Activated CD8-positive, alpha-beta T cell treated with anti-CD3 and anti-CD28 coated beads for 36 hours (primary cell): ENCODE measurements around the gene TAF4. TPM values are rescaled to one million over a fixed set of nuclear protein-coding genes. Genes with fewer than 3 reads are reported as not detected.

ENCODE experiments used
- ATAC-seq: fragments of 200-7000 bp; cut with Tn5 transposase; one replicate; pipeline ENCODE4 v1.10.0; 2021; ENCODE audit warnings: mild to moderate bottlenecking, moderate library complexity
- CTCF ChIA-PET: fragments of 350-600 bp; sonication (Branson Sonifier 250); formaldehyde crosslinking; loops from one replicate; lab custom pipeline; 2021; ENCODE audit warnings: antibody characterized with exemption; lab: Charles Lee
- POLR2A ChIA-PET: fragments of 350-600 bp; sonication (Branson Sonifier 250); formaldehyde crosslinking; loops from one replicate; lab custom pipeline; 2021; ENCODE audit warnings: antibody characterized with exemption; lab: Charles Lee
- DNase-seq: peaks from one replicate; pipeline ENCODE4 v3.0.0-alpha.2; 2020
- H3K27ac Mint-ChIP-seq: one replicate; pipeline ENCODE4 v1.8.0; 2021; ENCODE audit warnings: mild to moderate bottlenecking, mixed read lengths
- H3K27me3 Mint-ChIP-seq: one replicate; pipeline ENCODE4 v1.8.0; 2021; ENCODE audit warnings: mixed read lengths
- H3K36me3 Mint-ChIP-seq: one replicate; pipeline ENCODE4 v1.8.0; 2021; ENCODE audit warnings: low read depth, mixed read lengths
- H3K4me1 Mint-ChIP-seq: one replicate; pipeline ENCODE4 v1.8.0; 2021; ENCODE audit warnings: low read depth, mixed read lengths
- H3K4me3 Mint-ChIP-seq: one replicate; pipeline ENCODE4 v1.8.0; 2021; ENCODE audit warnings: mild to moderate bottlenecking, moderate library complexity, mixed read lengths
- H3K9me3 Mint-ChIP-seq: one replicate; pipeline ENCODE4 v1.8.0; 2021; ENCODE audit warnings: mixed read lengths
- CTCF ChIP-seq: fragments of 200-600 bp; IDR thresholded peaks from one replicate; pipeline ENCODE4 v1.8.0; 2022; ENCODE audit warnings: antibody characterized with exemption, mild to moderate bottlenecking
- intact Hi-C: fragments of 100-400 bp; cut with micrococcal nuclease; formaldehyde crosslinking; loops from one replicate; pipeline ENCODE4 v1.10.0; 2022
- total RNA-seq, 2 experiments: library from RNA; stranded (reverse); gene quantifications; one replicate each; pipeline ENCODE4 v1.2.3, GENCODE V29; 2021

The TAF4 gene
- total RNA-seq, 2 experiments from 2014 or later: 14.1 to 15.9 TPM

GRCh38 chr20:62049342-62050165 is 16.1 kb downstream of the TAF4 start:
- intact Hi-C loops: no loop called here
- no peak overlapping the region for H3K27ac Mint-ChIP-seq
- TF ChIP-seq CTCF: no peak
- H3K36me3 Mint-ChIP-seq: no peaks in the 10 kb centered on the region
- POLR2A ChIA-PET: no interaction called here
- H3K4me1 Mint-ChIP-seq: peaks cover 62% of the 10 kb centered on the region
- H3K27me3 Mint-ChIP-seq: no peaks in the 10 kb centered on the region
- H3K9me3 Mint-ChIP-seq: no peaks in the 10 kb centered on the region
- CTCF ChIA-PET: no interaction called here
- DNase-seq: no peak
- H3K4me3 Mint-ChIP-seq: no peak overlapping the region
- no peak for ATAC-seq

DNA sequence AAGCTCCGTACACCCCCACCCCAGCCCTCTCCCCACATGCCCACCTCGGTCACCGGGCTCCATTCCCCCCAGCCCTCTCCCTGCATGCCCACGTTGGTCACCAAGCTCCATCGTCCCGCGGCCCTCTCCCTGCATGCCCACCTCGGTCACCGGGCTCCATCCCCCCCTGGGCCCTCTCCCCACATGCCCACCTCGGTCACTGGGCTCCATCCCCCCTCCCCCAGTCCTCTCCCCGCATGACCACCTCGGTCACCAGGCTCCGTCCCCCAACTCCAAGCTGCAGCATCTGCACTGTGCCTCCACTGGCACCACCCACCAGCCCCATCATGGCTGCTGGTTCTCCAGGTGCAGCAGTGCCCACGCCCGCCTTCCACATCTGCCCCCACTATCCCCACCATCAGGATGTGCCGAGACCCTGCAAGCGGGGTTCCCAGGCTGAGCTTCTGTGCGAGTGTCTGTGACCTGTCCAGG is 16.8 kb downstream of the TAF4 start:
- ChIA-PET CTCF (no interaction called here), POLR2A (no interaction called here)
- ATAC-seq: no peak
- H3K27ac Mint-ChIP-seq: no peak overlapping the region
- peaks cover 58% of the 10 kb centered on the region for H3K4me1 Mint-ChIP-seq
- DNase-seq: no peak
- no peaks in the 10 kb centered on the region for H3K27me3 Mint-ChIP-seq
- no peaks in the 10 kb centered on the region for H3K9me3 Mint-ChIP-seq
- intact Hi-C loops: no loop called here
- H3K4me3 Mint-ChIP-seq: no peak overlapping the region
- no peaks in the 10 kb centered on the region for H3K36me3 Mint-ChIP-seq
- no peak for TF ChIP-seq CTCF

- CTCF ChIA-PET: no interaction called here
- H3K27ac Mint-ChIP-seq: no peak overlapping the region
- H3K36me3 Mint-ChIP-seq: no peaks in the 10 kb centered on the region
- no peaks in the 10 kb centered on the region for H3K9me3 Mint-ChIP-seq
- no peak overlapping the region for H3K4me3 Mint-ChIP-seq
- no peak for TF ChIP-seq CTCF
- intact Hi-C loops: no loop called here
- H3K4me1 Mint-ChIP-seq: peaks cover 58% of the 10 kb centered on the region
- H3K27me3 Mint-ChIP-seq: no peaks in the 10 kb centered on the region
- ATAC-seq (no peak), DNase-seq (no peak)
- POLR2A ChIA-PET: no interaction called here
Observed at GRCh38 chr20:62048346-62048761, 17.3 kb downstream of the TAF4 start.

DNA sequence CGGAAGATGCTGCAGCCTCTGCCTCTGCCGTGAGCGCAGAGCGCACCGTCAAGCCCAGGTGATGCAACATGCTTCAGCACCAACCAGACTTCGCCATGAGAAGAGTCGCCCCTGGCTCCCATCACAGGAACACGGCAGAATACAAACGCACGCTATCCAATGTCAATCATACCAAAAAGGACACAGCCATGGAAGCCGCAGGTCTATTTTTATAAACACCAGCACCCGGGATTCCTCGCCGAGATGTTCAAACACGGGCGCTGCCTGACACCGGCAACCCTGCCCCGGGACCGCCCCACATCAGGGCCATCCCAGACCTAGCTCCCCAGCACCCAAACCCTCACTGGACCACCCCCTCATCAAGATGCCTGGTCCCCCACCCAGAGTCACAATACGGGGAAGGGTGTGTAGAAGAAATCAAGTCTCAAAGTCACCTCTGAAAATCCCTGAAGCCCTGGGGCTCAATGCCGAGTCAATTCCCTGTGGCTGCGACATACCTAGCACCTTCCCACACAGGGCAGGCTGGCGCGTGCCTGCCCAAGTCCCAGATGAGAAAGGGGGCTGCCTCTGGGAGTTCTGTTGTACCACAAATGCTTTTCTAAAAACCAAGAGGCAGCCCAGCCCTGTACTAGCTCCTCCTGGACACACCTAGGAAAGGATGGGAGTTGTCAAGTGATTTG is 17.9 kb downstream of the TAF4 start:
- H3K9me3 Mint-ChIP-seq: no peaks in the 10 kb centered on the region
- peaks cover 56% of the 10 kb centered on the region for H3K4me1 Mint-ChIP-seq
- H3K27me3 Mint-ChIP-seq: no peaks in the 10 kb centered on the region
- ATAC-seq: no peak
- POLR2A ChIA-PET: no interaction called here
- no peak overlapping the region for H3K4me3 Mint-ChIP-seq
- intact Hi-C loops: no loop called here
- no peak for DNase-seq
- TF ChIP-seq CTCF: no peak
- no peak overlapping the region for H3K27ac Mint-ChIP-seq
- no peaks in the 10 kb centered on the region for H3K36me3 Mint-ChIP-seq
- CTCF ChIA-PET: no interaction called here

DNA sequence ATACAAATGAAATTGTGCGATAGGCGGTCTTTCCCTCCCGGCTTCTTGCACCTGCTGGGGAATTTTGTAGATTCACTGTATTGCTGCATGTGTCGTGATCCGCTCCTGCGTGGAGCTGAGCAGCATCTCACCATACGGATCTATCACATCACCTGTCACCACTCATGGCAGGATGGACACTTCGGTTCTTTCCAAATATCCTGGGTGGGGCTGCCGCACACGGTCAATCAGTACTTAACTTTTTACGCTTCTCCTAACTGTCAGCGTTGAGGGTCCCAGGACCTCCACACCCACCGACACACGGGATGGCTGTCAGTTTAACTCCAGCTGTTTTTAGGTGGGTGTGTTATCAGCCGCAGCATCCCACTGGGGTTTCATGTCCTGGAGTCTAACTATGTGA is 19.2 kb downstream of the TAF4 start:
- ATAC-seq (no peak), DNase-seq (no peak)
- H3K4me3 Mint-ChIP-seq: no peak overlapping the region
- no peaks in the 10 kb centered on the region for H3K36me3 Mint-ChIP-seq
- H3K4me1 Mint-ChIP-seq: peaks cover 51% of the 10 kb centered on the region
- no peaks in the 10 kb centered on the region for H3K9me3 Mint-ChIP-seq
- H3K27me3 Mint-ChIP-seq: no peaks in the 10 kb centered on the region
- no peak overlapping the region for H3K27ac Mint-ChIP-seq
- no peak for TF ChIP-seq CTCF
- POLR2A ChIA-PET: no interaction called here
- CTCF ChIA-PET: no interaction called here
- intact Hi-C loops: no loop called here
